Measurements from ENCODE around the gene ZBTB11. TPM values are rescaled to one million over a fixed set of nuclear protein-coding genes. Genes with fewer than 3 reads are reported as not detected.

The ZBTB11 gene
- total RNA-seq, 1 experiment from 2014 or later: 14.8 TPM

GRCh38 chr3:101619734-101620133 is 57.2 kb downstream of the ZBTB11 start:
- Mint-ChIP-seq H3K4me1 (no peaks in the 10 kb centered on the region; a peak in 1 of 4 replicates), H3K9me3 (peaks cover 2 to 6% of the 10 kb centered on the region in 2 experiments), H3K27me3 (ENCODE audit: low read depth) (no peaks in the 10 kb centered on the region; the same call in 1 of the 2 replicates), H3K27ac (peak overlapping the region in 1 of 3 experiments; percentile 48; a peak in 2 of 7 replicates), H3K36me3 (ENCODE audit: insufficient read depth in 1 of 3, low read depth in 3 of 3) (peaks cover 0 to 9% (median 3%) of the 10 kb centered on the region in 3 experiments; a peak in 5 of 7 replicates), H3K4me3 (no peak overlapping the region)
- Histone ChIP-seq H3T11ph (ENCODE audit: low read length) (no peak overlapping the region), H3K14ac (ENCODE audit: insufficient read depth, low read length) (no peak overlapping the region), H3K23ac (ENCODE audit: insufficient read length, low read depth, low read length) (no peak overlapping the region), H2BK15ac (ENCODE audit: low read depth, low read length) (no peak overlapping the region), H3K56ac (ENCODE audit: insufficient read length, low read depth, low read length) (no peak overlapping the region), H3K4me2 (ENCODE audit: insufficient read depth, insufficient read length, low read length) (no peak overlapping the region), H2BK20ac (ENCODE audit: low read depth, low read length, poor library complexity, severe bottlenecking) (no peak overlapping the region), H3K79me1 (ENCODE audit: insufficient read depth, low read depth, low read length, poor library complexity, severe bottlenecking) (no peaks in the 10 kb centered on the region), H3K9me3 (ENCODE audit: control insufficient read depth, low read depth, low read length) (peaks cover 3% of the 10 kb centered on the region), H3K4me1 (ENCODE audit: insufficient read depth, low read length) (no peaks in the 10 kb centered on the region), H4K8ac (replicated peaks; ENCODE audit: insufficient read length, low read depth, low read length) (no peak overlapping the region), H3K4ac (ENCODE audit: low read depth, low read length) (no peak overlapping the region), H3K79me2 (ENCODE audit: insufficient read depth, low read length) (no peaks in the 10 kb centered on the region), H2BK12ac (ENCODE audit: insufficient read length, low read depth, low read length) (no peak overlapping the region), H3K27ac (ENCODE audit: insufficient read length, low read depth, low read length) (no peak overlapping the region), H4K20me1 (ENCODE audit: control insufficient read depth, insufficient read depth, insufficient read length) (no peaks in the 10 kb centered on the region), H3K23me2 (ENCODE audit: insufficient read length, low read depth, low read length, poor library complexity, severe bottlenecking) (no peaks in the 10 kb centered on the region), H3K9ac (ENCODE audit: extremely low read depth, insufficient read length, low read length) (no peak overlapping the region), H2BK120ac (ENCODE audit: low read depth, low read length, poor library complexity, severe bottlenecking) (no peak overlapping the region), H4K5ac (ENCODE audit: insufficient read length, low read depth, low read length) (no peak overlapping the region), H2AK5ac (ENCODE audit: insufficient read length, low read length) (no peak overlapping the region), H4K91ac (ENCODE audit: insufficient read length, low read depth, low read length) (no peak overlapping the region), H2BK5ac (ENCODE audit: insufficient read length, low read length) (no peak overlapping the region), H3K18ac (ENCODE audit: insufficient read length, low read depth, low read length) (no peak overlapping the region), H2AFZ (ENCODE audit: low read length) (no peak overlapping the region), H3K27me3 (ENCODE audit: insufficient read depth, low read length) (no peaks in the 10 kb centered on the region)
- TF ChIP-seq CTCF (conservative IDR thresholded peaks at IDR 0.05): no peak
- DNase-seq: no peak
- WGBS (ENCODE audit: extremely low coverage, insufficient read length, low lambda C conversion rate): no CpG with 5 or more reads among the region's 3 CpGs

Data from H9 (cell line).